AG20443 (cell line): ENCODE data around the gene ZNF425.
"Not testable (repeated sequence)": the region's sequence is repeated elsewhere in the genome, so short reads cannot be mapped to it uniquely, and the experiment has no call there.

Source experiments
- DNase-seq: peaks from one replicate; pipeline ENCODE4 v3.0.0; 2012; ENCODE audit warnings: low spot score, mixed read lengths

The ZNF425 gene

DNA sequence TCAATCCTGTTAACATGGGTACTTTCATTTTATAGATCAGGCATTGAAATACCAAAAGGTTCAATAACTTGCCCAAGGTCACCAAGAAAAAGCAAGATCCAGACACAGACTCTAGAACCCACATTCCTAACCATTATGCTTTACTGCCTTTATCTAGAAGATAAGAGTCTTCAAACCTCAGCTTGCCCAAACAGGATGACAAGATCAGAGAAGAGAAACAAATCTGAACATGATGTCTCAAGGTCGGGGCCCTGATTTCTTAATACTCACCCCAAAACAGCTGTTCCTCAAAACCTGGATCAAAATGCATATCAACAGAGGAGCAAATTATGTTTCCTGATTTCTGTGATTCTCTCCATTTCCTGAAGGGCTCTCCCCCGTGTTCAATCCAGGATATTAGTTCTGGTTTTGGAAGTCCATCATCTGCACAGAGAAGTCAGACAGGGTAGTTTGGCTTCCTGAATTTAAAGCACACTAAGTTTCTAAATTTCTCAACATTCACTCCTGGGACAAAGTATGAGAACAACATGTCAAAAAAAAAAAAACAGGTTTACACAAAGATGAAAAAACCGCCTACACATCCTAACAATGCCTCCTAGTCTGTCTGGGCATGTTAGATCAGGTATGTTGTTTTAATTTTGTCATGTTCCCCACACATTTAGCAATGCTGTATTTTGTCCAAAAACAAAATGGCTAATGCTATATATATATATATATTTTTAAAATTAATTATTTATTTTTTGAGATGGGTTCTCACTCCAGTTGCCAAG, 51.8 kb downstream of the ZNF425 start:
- no peak for DNase-seq

DNA sequence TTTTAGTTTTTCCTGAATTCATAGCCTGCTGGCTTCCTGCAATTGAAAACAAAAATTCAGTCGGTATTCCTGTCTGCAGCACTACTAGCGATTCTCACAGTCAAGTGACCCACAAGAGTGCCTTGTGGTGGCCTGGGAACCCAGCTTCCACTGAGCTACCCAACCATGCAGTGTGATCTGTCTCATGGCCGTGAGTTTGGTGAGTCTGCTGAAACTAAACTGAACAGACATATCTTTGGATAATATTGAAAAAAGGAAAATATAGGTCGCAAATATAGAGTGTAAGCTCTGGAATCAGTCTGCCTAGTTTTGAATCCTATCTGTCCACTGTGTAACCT, 53.7 kb downstream of the ZNF425 start:
- DNase-seq: no peak

DNA sequence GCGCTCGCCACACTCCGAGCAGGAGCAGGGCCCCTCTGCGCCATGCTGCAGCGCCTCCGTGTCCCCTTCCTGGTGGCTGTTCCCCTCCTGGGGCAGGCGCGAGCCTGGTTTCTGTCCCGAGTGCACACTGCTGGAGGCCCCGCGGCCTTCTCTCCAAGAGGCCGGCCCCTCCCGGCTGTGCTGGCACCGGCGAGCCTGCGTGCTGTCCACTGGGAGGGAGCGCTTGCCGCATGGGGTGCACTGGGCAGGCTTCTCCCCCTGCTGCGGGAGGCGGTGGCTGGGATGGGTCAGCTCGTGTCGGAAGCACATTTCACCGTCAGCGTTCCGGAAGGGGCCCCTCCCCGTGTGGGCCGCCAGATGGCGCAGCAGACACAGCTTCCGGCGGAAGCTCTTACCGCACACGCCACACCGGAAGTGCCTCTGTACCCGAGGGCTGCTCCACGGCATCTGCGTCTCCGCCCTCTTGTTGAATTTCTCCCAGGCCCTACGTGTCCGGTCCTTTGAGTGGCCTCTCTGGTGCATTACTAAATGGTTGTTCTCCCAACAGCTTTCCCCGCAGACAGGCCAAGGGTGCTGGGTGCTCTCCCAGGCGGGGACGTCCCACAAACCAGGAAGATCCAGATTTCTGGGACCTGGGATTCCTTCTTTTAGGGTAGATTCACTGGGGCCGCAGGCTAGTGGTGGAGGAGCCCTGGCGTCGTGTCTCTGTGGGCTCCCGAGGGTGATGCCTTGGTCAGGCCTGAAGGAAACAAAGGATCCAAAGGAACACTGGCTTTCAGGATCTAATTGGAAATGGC, 54.3 kb downstream of the ZNF425 start:
- no peak for DNase-seq

DNA sequence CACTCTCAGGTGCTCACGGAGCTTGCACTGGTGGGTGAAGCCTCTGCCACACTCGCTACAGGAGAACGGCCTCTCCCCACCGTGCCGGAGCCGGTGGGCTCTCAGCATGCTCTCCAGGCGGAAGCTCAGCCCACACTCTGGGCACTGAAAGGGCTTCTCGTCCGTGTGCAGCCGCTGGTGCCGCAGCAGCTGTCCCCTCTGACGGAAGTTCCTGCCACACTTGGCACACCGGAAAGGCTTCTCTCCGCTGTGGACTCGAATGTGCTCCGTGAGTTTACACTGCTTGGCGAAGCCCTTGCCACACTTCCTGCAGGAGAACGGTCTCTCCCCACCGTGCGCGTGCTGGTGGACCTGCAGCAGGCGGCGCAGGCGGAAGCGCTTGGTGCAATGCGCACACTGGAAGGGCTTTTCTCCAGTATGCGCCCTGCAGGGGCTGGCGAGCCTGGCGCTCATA, 54.9 kb downstream of the ZNF425 start:
- no peak for DNase-seq

DNA sequence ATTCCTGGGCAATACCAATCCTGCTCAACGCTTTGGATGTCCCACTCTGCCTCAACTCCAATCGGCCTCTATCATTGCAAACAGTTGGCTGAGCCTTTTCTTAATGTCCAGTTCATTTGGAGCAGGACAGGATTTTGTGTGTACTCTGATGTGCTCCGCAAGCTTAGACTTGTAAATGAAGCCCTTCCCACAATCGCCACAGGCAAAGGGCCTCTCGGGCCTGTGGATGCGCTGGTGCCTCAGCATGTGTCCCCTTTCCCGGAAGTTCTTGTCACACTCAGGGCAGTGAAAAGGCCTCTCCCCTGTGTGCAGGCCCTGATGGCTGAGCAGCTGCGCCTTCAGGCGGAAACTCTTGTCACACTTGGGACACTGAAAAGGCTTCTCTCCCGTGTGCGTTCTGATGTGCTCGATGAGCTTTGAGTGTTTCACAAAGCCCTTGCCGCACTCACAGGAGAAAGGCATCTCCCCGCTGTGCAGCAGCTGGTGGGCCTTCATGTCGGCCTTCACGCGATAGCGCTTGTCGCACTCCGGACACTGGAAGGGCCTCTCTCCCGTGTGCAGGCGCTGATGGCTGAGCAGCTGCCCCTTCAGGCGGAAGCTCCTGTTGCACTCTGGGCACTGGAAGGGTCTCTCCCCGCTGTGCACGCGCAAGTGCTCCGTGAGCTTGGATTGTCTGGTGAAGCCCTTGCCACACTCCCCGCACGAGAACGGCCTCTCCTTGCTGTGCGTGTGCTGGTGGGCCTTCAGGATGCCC, 55.6 kb downstream of the ZNF425 start:
- DNase-seq: no peak

DNA sequence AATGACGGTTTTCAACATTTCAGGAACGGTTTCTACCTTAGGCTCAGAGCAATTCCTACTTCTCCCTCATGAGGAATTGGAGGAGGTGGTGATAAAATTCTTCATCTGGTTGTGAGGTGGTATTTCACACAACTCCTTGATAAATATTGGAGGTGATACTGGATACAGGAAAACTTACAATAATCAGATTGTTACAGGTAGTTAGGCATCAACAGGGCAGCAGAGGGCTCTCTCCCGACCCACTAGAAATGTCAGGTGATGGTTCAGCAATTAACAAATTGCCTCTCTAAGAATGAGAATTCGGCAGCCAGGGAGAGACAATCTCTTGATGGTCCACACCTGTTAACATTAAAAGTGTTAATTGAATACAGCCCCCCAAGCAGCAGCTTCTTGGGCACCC, 58.3 kb downstream of the ZNF425 start:
- DNase-seq: no peak

DNA sequence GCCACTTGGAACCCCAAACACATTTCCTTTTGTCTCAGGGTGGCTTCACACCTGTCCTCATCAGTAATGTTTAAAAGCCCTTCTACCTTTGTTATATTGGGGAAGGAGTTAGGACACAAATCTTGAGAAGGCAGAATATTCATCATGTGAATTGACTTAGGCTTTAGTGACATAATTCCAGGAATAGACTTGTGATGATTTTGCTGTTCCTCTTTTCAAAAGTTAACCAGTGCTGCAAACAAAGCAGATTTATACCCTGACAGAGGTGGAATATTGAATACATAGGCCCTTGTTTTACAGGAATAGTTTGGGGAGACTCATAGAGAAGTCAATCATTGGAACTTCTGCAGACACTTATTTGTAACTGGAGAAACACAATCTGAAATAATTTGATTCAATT, 62.6 kb downstream of the ZNF425 start:
- no peak for DNase-seq

DNA sequence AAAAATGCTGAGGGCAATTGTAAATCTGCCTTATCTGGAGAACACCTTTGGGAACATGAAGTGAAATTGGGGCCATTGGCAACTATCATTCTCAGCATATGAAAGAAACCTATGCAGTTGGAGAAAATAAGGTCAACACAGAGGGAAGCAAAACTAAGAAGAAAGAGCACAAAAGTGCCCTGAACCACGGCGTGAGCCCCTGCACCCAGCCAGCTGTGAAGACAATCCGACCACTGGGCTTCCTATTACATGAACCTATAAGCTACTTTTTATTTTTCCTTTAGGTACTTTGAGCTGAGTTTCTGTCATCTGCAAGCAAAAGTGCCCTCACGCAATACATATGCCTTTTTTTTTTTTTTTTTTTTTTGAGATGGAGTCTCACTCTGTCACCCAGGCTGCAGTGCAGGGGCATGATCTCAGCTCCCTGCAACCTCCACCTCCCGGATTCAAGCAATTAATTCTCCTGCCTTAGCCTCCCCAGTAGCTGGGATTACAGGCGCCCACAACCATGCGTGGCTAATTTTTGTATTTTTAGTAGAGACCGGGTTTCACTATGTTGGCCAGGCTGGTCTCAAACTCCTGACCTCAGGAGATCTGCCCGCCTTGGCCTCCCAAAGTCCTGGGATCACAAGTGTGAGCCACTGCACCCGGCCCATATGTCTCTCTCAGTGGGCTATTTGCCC, 63.8 kb downstream of the ZNF425 start:
- not testable (repeated sequence) for DNase-seq

DNA sequence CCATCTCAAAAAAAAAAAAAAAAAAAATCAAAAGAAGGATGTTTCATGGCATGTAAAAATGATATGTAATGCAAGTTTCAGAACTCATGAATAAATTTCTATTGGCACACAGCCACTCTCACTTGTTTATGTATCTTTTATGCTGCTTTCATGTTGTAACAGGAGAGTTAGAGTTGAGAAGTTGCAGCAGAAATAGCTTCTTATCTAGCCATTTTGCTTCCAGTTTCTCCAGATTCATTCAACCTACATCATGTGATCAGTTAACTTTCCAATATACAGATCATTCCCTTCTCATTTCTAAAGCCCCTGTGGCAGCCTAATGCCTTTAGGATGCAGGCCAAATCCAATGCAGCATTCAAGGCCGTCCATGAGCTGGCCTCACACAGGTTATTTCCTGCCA, 66.0 kb downstream of the ZNF425 start:
- DNase-seq: no peak

DNA sequence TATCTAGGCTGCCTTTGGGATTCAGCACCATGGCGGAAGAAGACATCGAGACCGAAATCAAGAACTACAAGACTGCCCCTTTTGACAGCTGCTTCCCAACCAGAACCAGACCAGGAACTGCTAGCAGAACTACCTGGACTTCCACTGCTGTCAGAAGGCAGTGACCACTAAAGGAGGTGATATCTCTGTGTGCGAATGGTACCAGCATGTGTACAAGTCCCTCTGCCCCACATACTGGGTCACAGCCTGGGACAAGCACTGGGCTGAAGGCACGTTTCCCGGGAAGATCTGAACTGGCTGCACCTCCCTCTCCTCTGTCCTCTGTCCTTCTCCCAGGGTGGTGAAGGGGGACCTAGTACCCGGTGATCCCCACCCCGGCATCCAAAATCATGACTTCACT, 72.2 kb downstream of the ZNF425 start:
- no peak for DNase-seq

DNA sequence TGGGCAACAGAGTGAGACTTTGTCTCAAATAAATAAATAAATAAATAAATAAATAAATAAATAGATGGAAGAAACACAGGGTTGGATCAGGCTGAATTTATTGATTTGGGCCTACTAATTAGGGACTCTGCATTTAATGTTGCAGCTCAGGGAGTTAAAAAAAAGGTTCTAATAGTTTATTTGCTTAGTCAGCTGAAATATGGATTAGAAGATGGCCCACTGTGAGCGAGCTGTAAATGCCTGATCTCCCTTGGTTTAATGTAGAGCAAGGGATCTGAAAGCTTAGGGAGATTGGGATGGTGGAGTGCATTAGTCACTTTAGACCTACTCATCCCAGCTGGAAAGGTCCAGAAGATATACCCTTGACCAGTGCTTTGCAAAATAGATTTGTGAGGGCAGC, 72.7 kb downstream of the ZNF425 start:
- no peak for DNase-seq
